NCI-H446 (cell line): ENCODE measurements around the gene PCDHGA5.
A peak's percentile ranks its signal among the peaks of the same experiment; 100 is the strongest.
"Not testable (repeated sequence)": the region's sequence is repeated elsewhere in the genome, so short reads cannot be mapped to it uniquely, and the experiment has no call there.

Experiments used
- DNase-seq, 2 experiments: peaks; one replicate each; lab custom pipeline; 2025; lab: John Stamatoyannopoulos, UW

Gene PCDHGA5

GRCh38 chr5:141351591-141351990, 12.4 kb upstream of the PCDHGA5 start:
- DNase-seq: no peak

- no peak for DNase-seq
Measured at GRCh38 chr5:141354900-141355469, 9.0 kb upstream of the PCDHGA5 start, which contains the start of gene PCDHGA4. Gene PCDHGA4 (plus strand): TSS chr5:141355021. CDS start chr5:141355108, 87 bp downstream.

GRCh38 chr5:141355641-141356040, 8.3 kb upstream of the PCDHGA5 start:
- no peak for DNase-seq

GRCh38 chr5:141356133-141356532, 7.8 kb upstream of the PCDHGA5 start:
- DNase-seq: no peak

- DNase-seq: no peak
Measured at GRCh38 chr5:141356950-141357349, 7.0 kb upstream of the PCDHGA5 start.

- peak; percentile 62 to 64 for DNase-seq
Measured at GRCh38 chr5:141359790-141360426, 4.1 kb upstream of the PCDHGA5 start, which contains the start of gene PCDHGB2. Gene PCDHGB2 (plus strand): TSS chr5:141359994. CDS start chr5:141360136, 142 bp downstream.

GRCh38 chr5:141360685-141361084, 3.3 kb upstream of the PCDHGA5 start:
- no peak for DNase-seq

- no peak for DNase-seq
Measured at GRCh38 chr5:141362719-141363118, 1.2 kb upstream of the PCDHGA5 start.

- DNase-seq: no peak
Measured at GRCh38 chr5:141366016-141366896, 2.3 kb downstream of the PCDHGA5 start.

GRCh38 chr5:141369994-141370848, 6.3 kb downstream of the PCDHGA5 start, which contains the start of gene PCDHGB3:
Gene PCDHGB3 (plus strand): TSS chr5:141370242. CDS start chr5:141370395, 153 bp downstream.
- no peak for DNase-seq

GRCh38 chr5:141371572-141372475, 7.9 kb downstream of the PCDHGA5 start:
- no peak for DNase-seq

- no peak for DNase-seq
Measured at GRCh38 chr5:141373673-141374317, 9.8 kb downstream of the PCDHGA5 start, which contains the start of gene PCDHGA6. Gene PCDHGA6 (plus strand): TSS chr5:141373891. CDS start chr5:141374084, 193 bp downstream.

- DNase-seq: no peak
Measured at GRCh38 chr5:141374627-141375026, 10.7 kb downstream of the PCDHGA5 start.

- not testable (repeated sequence) for DNase-seq
Measured at GRCh38 chr5:141375444-141376155, 11.6 kb downstream of the PCDHGA5 start.

GRCh38 chr5:141382469-141383294, 18.7 kb downstream of the PCDHGA5 start, which contains the start of gene PCDHGA7:
Gene PCDHGA7 (plus strand): TSS chr5:141382742. CDS start chr5:141382900, 158 bp downstream.
- no peak for DNase-seq

GRCh38 chr5:141383345-141383744, 19.4 kb downstream of the PCDHGA5 start:
- no peak for DNase-seq

GRCh38 chr5:141384471-141385267, 20.7 kb downstream of the PCDHGA5 start:
- DNase-seq: no peak
